HG03565 (cell line): ENCODE data around the gene SEC24B.
A peak's percentile ranks its signal among the peaks of the same experiment; 100 is the strongest.

ENCODE experiments used
- ATAC-seq: cut with Tn5 transposase; IDR thresholded peaks from one replicate; pipeline ENCODE4 v1.9.1; 2021; ENCODE audit warnings: mild to moderate bottlenecking, moderate library complexity; ENCODE audit not compliant: unreplicated experiment

SEC24B gene

DNA sequence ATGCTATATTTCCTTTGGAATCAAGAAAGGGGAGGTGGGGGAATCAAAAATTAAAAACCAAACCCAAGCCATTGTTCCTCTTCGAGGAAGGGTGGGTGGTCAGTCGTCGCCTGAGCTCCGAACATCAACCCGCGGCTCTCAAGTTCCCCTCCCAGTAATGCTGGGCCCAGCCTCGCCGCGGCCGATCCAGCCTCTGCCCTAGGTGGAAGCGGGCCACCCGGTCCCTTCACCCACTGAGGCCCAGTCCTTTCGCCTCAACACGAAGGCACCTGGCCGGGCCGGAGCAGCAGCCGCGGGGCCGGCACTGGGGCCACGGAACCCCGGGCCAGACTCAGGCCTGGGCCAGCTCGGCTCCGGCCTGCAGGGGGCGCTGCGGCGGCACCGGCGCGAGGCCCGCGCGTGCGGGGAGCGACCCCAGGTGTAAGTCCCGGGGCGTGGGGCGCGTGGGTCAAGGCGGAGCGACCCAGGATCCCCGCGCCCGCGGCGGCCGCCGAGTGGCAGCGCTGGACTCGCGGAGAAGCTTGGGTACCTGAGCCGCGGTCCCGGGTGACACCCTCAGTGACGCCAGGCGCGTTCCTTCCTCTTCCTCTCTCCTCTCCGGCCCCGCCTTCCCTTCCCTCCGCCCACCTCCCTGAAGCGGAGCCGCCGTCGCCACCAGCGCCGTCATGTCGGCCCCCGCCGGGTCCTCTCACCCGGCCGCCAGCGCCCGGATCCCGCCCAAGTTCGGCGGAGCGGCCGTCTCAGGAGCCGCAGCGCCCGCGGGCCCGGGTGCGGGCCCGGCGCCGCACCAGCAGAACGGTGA lies at the start of gene SEC24B:
Gene SEC24B, plus strand, starts transcription at position 611 of the 802 bp plus-strand sequence. Its CDS starts 55 bp downstream, at position 666.
- ATAC-seq: peak; percentile 88

DNA sequence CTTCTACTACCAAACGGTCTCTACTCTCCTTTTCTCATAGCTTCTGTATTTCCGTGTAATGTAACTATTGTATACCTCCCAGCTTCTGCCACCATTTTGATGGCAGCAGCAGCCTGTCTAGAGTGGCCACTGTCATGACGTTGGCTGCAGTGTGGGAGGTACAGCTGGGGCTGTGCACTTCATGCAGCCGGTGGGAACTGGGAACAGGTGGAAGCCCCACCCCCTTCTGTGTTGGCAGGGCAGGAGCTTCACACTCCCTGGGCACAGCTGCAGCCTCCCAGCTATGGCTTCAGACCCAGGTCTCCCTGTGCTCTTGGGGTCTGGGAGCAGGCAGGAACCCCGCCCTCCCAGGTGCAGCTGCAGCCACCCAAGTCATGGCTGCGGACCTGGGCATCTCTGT lies 49.8 kb upstream of the SEC24B start:
- ATAC-seq: no peak

DNA sequence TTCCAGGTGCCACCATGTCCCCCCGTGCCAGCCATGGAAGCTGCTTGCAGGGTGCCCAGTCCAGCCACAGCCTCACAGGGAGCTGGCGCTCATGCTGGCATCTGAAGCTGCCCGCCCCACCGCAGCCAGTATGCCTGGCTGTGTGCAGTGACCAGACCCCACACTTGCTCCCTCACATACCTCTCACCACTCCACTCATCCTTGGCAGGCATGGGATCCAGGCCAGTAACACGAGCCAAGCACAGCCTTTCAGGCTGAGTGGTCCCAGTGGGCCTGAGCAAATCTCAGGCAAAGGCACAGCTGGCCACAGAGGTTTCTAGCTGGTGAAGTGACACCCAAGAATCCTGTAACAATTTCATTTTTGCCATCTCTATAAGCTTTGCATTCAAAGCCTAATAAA lies 48.4 kb upstream of the SEC24B start:
- no peak for ATAC-seq

DNA sequence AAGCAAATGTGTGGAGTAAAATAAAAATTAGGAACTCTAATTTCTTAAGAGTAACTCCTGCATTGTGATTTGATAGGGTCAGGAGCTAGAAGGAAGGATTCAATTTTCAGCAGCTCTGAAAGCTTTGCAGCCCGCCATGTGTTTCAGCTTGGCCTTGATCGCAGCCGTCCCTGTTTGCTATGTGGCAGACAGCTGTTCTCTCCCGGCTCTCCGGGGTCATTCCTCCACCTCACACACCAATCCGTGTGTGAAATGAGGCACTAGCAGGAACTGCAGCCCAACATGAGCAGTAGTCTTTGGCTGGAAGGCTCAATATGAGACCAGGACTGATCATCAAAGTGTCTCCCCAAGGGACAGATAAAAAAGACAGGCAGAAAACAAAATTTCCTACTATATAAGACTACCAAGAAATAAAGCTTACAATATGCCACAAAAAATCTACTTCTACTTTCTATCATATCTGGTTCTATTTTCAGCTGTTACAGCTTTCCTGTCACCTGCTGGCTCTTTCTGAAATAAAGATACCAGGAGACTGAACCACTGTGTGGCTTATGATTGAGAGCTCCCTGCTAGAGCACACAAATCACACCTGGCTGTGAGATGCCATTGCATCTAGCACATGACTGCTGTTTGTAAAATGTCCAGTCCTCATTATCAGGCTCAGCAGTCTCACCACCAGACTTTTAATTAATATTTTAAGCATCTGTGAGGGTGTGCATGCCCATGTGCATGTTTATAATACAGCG lies 44.1 kb upstream of the SEC24B start:
- ATAC-seq: no peak

DNA sequence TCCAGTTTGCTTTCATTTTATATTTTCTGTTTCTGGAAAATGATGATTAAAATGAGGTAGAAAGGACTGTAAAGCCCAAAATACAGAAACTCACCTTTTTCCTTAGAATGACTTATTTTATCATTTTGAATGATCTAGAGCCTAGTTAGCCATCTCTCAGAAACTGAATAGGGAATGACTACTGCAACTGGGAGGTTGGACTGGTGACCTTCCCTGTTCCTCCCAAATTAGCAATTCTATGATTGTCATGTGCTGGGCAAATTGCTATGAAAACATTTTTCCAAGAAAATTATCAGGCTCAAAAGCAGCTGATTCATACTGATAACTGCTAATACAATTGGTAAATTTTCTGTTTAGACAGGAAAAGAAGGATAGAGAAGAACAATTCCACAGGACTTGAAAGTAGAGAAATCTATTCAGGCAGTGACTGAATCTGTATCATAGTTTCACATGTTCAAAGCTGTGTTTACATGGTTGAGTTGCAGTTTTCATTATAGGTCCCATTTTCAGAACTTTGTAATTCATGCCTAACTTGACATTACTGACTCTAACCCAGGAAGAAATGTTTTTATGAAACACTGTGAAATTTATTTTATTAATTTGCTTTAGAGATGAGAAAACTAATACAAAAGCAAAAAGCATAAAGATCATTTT lies 43.4 kb upstream of the SEC24B start:
- ATAC-seq: no peak

DNA sequence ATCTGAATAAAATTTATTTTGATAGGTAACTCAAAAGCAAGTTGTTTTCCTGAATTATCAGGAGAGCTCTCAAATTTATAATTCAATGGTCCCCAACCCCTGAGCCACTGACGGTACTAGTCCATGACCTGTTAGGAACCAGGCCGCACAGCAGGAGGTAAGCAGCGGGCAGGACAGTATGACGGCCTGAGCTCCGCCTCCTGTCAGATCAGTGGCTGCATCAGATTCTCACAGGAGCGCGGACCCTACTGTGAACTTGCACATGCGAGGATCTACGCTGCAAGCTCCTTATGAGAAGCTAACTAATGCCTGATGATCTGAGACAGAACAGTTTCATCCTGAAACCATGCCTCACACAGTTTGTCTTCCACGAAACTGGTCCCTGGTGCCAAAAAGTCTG lies 37.9 kb upstream of the SEC24B start:
- ATAC-seq: no peak

DNA sequence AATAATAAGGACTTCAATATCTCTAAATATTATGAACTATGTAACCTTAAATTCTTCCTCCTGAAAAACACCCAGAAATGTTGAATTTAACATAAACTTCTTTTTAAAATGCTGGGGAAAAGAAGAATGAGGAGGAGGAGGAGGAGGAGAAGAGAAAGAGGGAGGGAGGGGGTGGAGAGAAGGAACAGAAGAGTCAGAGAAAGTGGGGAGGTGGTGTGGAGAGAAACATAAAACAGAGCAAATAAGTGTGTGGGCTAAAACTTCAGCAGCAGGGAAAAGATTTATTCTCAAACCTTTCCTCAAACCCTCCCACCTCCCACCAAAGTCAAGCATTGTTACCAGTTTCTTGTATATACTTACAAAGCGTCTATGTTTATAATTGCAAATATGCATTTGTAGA lies 34.7 kb upstream of the SEC24B start:
- no peak for ATAC-seq

DNA sequence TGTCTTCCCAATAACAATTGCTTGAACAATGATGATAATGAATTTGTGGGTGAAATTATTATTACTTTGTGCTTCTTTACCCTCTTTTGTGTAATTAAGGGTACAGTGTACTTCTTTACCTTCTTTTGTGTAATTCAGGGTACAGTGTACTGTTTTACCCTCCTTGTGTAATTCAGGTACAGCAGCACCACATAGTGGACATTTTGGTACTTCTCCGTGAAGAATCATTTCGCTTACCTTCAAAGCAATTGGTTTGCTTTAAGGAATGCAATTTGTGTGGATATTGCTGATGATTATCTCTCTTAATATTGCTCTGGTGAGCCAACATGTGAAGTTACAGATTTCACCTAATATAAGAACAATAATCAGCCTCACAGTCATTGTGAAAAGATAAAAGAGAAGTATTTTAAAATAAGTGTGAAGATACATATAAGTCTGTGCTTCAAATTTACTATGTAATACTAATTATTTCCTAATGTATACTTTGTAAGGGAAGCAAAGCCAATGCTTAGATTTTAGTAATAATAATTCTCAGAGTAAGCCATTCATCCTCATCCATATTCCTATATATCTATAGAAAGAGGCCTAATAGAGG lies 27.2 kb upstream of the SEC24B start:
- ATAC-seq: peak; percentile 94

DNA sequence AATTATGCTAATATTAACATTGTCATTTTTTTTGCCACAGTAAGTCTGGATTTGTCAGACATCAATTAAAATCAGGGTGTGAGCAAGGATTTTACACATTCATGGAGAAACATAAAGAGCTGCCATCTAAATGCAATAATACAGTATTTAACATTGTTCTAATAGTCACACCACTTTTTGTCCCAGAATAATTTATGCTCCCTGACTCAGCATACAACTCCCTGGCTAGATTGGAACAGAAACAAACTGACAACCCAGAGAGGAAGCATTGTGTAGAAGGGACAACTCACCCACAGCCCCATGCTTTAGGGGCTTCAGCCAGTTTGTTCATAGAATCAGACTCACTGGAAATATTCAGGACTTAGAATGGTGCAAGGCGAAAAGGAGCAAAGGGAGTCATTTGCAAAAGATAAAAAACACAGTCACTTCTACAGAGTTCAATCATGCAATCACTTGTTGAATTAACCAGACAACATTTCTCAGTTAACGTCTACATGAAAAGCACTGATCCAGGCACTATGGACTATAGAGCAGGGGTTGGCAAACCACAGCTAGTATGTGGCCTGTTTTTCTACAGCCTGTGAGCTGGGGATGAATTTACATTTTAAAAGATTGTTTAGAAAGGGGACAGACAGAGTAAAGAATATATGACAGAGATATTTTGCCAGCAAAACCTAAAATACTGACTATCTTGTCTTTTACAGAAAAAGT lies 26.4 kb upstream of the SEC24B start:
- no peak for ATAC-seq

DNA sequence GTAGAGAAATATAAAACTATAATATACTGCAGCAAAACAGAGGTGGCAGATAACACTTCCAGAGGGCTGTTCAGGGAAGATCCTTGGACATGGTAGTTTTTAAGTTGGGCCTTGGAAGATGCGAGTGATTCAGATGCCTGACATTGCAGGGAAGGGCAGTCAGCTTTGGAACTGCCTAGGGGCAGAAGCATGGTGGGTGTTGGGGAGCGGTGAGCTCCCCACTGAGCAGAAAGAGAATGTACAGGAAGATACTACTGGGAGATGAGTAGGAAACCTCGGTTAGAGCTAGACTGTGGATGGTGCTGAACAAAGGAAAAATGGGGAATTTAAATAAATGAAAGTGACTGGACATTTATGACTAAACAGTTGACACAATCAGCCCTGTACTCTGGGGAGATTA lies 24.9 kb upstream of the SEC24B start:
- ATAC-seq: no peak

DNA sequence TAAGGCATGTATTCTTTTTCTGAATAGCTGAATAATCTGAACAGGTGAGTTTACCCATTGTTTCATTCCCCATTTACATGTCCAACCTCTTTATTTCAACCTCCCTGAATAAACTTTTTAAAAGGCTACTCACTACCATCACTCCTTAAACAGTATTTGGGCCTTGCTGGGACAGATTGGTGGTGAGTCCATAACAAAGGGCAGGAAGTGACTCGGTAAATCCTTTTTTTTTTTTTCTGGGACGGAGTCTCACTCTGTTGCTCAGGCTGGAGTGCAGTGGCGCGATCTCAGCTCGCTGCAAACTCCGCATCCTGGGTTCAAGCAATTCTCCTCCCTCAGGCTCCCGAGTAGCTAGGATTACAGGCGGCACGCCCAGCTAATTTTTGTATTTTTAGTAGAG lies 23.4 kb upstream of the SEC24B start:
- no peak for ATAC-seq

DNA sequence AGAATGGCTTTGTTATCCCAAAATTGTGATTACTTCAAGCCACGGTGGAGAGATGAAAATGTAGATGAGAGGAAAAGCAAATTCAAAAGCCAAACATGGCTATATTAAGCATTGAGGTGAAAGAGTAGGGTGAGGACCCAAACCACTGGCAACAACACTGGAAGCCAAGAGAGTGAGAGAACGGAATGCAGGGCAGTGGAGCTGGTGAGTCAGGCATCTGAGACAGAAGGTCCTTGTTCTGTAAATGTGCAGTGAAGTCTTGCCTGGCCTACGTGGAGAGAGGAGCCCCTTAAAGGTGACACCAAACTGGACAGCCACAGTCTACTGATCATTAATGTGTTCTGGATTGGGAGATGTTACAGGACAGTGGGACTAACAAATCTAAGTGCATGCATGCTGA lies 22.8 kb upstream of the SEC24B start:
- ATAC-seq: no peak

DNA sequence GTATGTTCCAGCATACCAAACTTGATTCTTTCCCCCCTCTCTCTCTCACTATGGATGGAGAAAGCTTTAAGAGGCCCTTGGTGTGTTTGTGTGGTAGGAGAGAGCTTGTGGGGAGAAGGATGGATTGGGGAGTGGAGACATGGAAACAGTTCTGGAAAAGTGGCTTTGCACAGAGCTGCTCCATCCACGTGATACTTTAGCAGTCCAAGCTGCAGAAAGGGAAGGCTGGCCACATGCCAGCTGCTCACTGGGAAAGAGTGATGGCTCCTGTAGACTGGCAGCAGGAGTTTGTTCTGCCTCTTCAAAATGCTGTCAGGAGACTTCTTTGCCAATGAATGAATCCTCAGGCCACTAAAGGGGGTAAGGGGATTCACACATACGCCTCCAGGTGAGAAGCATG lies 21.7 kb upstream of the SEC24B start:
- ATAC-seq: no peak

DNA sequence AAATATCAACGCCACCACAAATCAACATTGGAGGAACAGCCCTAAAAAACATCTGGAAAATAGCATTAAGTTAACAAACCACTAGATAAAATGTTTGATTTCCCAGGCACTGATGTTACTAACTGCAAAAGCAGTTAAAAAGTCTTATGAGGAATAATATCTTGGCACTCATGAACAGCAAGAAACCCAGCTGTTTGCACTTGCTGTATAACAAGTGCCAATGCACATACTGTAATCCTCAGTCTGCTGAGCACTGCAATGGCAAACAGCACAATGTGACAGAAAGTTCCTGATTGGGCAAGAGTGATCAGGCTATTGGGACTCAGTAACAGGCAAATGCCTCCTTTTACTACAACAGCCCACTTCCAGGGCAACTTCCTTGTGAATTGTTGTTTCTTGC lies 20.8 kb upstream of the SEC24B start:
- no peak for ATAC-seq

DNA sequence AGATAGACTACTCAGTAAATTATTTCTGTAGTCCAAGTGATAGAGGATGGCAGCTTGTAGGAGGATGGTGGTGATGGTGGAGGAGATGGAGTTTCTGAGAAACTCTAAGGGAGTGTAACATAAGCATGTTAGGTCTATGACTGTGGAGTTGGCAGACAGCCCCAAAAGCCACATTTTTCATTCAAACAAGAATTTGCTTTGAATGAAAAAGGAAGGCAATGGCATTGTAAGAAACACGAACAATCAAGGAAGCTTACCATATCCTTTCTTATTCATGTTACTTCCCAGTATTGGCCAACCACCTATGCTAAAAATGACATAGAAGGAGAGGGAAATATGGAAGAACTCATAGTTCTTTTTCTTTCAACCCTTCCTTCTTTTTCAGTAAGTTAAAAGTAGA lies 18.7 kb upstream of the SEC24B start:
- no peak for ATAC-seq

DNA sequence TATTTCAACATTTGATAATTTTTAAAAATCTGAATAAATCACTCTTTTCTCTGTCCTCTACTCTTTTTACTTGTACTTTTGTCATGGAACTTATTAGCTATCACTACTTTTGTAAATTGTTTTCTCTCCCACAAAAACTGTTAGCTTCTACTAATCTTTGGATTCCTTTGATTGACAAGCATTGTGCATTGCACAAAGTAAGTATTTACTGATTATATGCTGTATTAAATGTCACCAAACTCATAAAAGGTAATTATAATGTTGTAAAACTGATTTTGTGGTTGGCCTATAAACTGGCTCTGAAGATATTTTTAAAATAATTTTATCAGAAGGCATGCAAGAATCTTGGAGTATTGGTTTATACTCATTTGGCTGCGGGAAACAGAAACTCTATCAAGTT lies 15.0 kb upstream of the SEC24B start:
- no peak for ATAC-seq

DNA sequence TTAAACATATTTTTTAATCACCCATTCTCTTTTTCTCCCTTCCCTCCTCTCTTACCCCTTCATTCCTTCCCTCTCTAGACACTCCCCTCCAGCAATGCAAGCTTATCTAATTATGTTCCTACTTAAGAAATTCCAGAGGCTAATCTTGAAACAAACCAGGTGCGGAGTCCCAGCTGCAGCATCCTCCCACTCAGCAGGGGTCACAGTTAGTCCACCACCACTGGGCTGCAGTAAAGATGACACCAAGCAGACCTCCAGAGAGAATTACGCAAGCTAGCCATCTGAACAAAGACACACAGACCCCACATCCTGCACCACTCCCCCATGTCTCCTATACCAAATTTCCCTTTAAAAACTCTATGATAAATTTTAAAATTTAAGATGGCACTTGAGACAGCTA lies 13.9 kb upstream of the SEC24B start:
- ATAC-seq: no peak

DNA sequence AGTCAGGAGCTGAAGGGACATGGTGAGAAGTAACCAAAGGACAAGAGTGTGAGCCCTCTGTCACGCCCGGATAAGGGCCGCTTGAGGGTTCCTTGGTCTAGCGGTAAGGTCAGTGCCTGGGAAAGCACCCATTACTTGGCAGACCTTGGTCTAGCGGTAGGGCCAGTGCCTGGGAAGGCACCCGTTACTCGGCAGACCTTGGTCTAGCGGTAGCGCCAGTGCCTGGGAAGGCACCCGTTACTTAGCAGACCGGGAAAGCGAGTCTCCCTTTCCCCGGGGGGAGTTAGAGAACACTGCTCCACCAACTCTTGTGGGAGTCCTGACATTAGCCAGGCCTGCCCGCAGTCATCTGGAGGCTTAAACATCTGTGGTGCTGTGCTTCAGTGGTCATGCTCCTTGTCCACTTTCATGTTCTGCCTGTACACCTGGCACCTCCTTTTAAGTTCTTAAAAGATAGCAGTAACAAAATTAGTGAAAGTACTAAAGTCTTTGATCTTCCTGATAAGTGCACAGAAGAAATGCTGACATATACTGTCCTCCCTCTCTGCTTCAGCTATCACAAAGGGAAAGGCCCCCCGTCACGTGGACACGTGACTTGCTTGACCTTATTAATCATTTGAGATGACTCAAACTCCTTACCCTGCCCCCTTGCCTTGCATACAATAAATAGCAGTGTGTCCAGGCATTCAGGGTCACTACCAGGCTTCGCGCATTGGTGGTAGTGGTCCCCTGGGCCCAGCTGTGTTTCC lies 9.3 kb upstream of the SEC24B start:
- peak; percentile 44 for ATAC-seq

DNA sequence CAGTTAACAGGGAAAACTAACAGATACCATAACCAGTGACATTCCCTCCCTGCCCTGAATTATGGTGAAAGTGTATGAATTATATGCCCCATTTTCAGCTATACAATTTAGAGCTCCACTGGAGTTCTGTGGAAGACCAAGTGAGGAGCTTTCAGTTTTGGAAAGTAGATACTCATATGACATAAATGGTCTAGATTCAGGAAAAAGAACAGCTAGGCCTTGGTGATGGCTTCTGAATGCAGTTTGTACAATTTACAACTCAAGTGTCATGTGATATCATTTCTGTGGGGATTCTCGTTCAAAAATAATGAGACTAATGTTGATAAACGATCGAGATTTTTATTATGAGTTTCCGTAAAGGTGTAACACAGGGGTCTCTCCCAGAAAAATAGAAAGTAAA lies 8.2 kb upstream of the SEC24B start:
- no peak for ATAC-seq

DNA sequence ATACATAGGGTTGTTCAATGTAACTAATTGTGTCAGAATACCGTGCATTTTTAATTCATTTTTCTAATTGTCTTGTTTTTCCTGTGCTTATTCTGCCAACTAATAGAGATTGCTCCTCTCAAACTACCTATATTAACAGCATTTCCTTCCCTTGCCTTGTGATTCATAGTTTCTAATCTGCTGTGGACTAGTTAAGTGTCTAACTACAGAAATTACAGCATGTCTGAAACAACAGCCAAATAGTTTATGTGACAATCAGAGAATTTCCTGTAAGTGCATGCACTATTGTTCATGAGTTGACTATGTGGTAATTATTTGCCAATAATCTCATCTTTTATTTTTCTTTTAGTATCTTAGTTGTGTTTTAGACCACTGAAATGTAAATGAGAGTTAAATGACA lies 4.1 kb upstream of the SEC24B start:
- ATAC-seq: no peak
